CD4-positive, alpha-beta T cell treated with Interleukin-12 subunit alpha and Interleukin-12 subunit beta, for 1 hour (primary cell): Measurements from ENCODE around the gene HORMAD2.
A peak's percentile ranks its signal among the peaks of the same experiment; 100 is the strongest.
"Not testable (repeated sequence)": the region's sequence is repeated elsewhere in the genome, so short reads cannot be mapped to it uniquely, and the experiment has no call there.

ENCODE experiments used
- DNase-seq: peaks from one replicate; pipeline ENCODE4 v3.0.0-alpha.2; 2020

The HORMAD2 gene

GRCh38 chr22:30195245-30196140 lies 115.2 kb downstream of the HORMAD2 start:
- no peak for DNase-seq

- DNase-seq = peak; percentile 45
Measured at GRCh38 chr22:30196141-30196879, 116.0 kb downstream of the HORMAD2 start.

DNA sequence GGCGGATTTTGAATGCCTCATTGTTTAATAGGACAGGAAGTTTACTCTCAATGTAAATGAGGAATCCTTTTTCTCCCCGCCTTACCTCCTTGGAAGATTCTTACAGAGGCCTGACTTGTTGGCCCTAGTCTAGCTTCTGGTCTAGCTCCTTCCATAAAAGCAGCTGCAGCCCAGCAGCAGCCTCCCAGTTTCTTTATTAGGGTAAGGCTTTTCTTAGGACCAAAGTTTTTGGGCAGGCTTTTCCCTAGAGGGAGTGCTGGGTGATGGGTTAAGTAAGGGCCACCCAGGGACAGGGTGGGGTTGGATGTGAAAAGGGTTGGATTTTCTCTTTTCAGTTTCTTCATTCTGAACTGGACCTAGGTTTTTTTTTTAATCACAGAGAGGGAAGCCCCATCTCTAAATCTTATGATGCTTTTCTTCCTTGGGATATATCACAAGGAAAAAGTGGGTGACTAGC lies 116.6 kb downstream of the HORMAD2 start:
- no peak for DNase-seq

- no peak for DNase-seq
Measured at GRCh38 chr22:30197389-30197788, 117.1 kb downstream of the HORMAD2 start.

GRCh38 chr22:30198152-30198825 lies 118.0 kb downstream of the HORMAD2 start:
- DNase-seq = no peak

- DNase-seq = no peak
Measured at GRCh38 chr22:30198921-30199320, 118.7 kb downstream of the HORMAD2 start.

DNA sequence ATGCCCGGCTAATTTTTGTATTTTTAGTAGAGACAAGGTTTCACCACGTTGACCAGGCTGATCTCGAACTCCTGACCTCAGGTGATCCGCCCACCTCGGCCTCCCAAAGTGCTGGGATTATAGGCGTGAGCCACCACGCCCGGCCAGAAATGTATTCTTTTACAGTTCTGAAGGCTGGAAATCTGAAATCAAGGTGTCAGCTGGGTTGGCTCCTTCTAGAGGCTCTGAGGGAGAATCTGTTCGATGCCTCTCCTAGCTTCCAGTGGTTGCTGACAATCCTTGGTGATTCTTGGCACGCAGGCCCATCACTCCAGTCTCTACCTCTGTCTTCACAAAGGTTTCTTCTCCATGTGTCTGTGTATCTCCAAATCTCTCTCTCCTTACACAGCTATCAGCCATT lies 120.6 kb downstream of the HORMAD2 start:
- DNase-seq = not testable (repeated sequence)

- DNase-seq = no peak
Measured at GRCh38 chr22:30201945-30202344, 121.7 kb downstream of the HORMAD2 start.

DNA sequence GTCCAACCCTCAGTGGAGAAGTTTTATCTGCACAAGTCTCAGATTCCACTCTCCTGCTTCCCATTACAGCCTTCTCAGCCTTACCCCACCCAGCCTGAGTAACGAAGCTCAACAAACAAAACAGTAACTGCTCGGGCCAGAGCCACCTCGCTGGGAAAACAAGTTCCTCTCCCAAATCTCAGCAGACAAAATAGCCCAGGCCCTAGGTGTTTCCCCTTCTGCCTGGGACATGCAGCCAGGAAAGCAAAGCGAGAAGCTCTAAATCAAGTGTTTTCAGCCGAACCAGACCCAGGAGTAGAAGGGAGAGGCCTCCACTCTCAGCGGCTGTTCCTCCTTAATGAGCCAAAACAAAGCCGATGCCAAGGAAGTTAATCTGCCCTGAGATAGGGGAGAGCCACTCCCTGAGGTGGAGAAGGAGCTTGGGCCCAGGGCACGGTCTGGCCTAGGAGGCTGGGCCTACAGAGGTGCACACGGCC lies 122.3 kb downstream of the HORMAD2 start:
- no peak for DNase-seq

DNA sequence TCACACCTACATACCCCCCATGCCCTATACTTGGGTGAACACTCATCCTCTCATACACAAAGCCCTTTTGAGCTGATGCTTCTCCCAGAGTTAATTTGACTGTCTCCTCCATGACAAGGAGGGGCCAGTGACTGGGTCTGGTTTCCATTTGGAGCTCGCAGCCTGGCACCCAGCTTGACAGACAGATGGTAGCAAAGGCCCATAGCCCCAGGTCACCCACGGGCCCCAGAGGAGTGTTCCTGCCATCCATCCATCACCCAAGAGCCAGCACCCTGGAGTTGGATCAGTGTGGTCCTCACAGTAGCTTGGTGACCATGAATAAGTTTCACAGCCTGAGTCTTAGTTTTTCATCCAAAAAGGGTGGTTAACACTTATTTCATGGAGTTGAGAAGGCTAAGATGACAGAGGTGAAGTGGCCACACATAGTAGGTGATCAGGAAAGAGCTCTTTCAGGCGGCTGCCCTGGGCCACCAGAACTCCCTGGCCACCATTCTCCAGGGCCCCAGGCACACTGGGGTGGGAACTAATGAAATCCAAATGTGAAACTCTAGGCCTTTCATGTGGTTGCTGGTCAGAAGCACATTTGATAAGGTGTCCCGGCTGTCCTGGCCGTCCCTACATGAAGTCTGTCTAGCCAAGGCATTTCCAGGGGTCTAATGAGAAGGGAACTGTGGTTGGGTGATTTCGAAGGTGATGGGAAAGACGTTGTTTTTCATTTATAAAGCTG lies 123.9 kb downstream of the HORMAD2 start:
- DNase-seq = no peak

GRCh38 chr22:30204742-30205111 lies 124.5 kb downstream of the HORMAD2 start:
- no peak for DNase-seq

GRCh38 chr22:30205281-30206115 lies 125.2 kb downstream of the HORMAD2 start:
- no peak for DNase-seq

DNA sequence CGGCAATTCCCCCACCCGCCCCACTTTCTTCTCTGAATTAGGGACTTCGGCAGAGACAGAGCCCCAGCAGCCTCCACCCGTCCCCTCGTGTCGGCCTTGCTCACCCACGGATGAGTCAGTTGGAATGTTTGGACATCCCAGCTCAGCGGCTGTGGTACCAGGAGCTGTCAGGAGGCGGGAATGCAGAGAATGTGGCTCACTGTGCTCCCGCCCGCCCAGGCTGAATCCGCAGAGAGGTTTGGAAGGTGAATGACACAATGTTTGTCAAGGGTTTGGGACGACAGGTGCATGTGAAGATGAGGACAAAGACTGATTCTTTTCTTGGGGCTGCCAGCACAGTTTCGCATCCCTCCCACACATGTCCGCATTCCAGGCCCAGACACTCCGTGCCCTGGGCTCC lies 126.7 kb downstream of the HORMAD2 start:
- DNase-seq = no peak

- no peak for DNase-seq
Measured at GRCh38 chr22:30208631-30209603, 128.7 kb downstream of the HORMAD2 start.

GRCh38 chr22:30209642-30210041 lies 129.4 kb downstream of the HORMAD2 start:
- no peak for DNase-seq

DNA sequence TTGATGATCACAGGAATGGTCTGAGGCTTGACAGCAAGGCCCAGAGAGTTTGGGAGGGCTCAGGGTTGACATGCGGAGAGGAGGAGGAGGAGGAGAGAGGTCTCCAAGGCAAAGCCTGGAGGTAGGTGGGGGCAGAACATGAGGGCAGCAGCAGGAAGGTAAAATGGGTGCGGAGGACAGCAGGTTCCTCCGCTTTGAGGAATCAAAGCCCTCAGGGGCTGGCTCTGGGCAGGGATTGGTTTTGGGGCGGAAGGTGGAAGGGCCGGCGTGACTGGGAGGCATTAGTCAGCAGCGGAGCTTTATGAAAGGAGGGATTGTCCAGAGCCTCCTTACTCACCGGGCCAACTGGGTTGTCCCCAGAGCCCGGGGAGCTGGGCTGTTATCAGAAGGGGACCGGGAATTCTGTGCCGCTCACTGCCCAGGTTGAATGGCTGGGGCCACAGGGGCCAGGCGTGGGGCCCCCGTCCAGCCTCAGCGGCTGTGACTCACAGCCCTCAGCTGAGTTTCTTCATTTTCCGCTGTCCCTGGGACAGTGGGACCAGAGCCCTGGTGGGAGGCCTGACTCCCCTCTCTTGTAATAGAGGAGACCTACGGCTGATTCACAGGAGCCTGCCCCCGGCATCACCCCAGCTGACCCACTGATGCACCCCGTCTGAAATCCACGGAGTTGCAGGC lies 130.1 kb downstream of the HORMAD2 start:
- no peak for DNase-seq

GRCh38 chr22:30211124-30211820 lies 131.0 kb downstream of the HORMAD2 start:
- no peak for DNase-seq

- DNase-seq = no peak
Measured at GRCh38 chr22:30212363-30212995, 132.2 kb downstream of the HORMAD2 start.

- no peak for DNase-seq
Measured at GRCh38 chr22:30212996-30213441, 132.8 kb downstream of the HORMAD2 start.
